IMR-90 (cell line): ENCODE data around the gene WDR46. TPM values are rescaled to one million over a fixed set of nuclear protein-coding genes. Genes with fewer than 3 reads are reported as not detected.

Experiments
- ATAC-seq: fragments of 200-7000 bp; cut with Tn5 transposase; 2 replicates; pipeline ENCODE4 v1.9.1; 2020; ENCODE audit warnings: low read depth, mild to moderate bottlenecking, moderate library complexity
- BruUV-seq: library from RNA; stranded (reverse); fragments of 400-500 nt; replicated peaks from 2 replicates; lab custom pipeline; 2021; lab: Mats Ljungman, UMichigan
- CTCF ChIA-PET: fragments of 300-600 bp; formaldehyde crosslinking; extraction: SDS; loops from one replicate; lab custom pipeline; 2021; ENCODE audit warnings: antibody characterized with exemption; lab: Yijun Ruan, JAX
- POLR2A ChIA-PET: fragments of 300-600 bp; sonication (Branson Sonifier 250); formaldehyde crosslinking; loops from one replicate; lab custom pipeline; 2022; ENCODE audit warnings: antibody characterized with exemption; ENCODE audit not compliant: unreplicated experiment; lab: Charles Lee
- DNase-seq: peaks from one replicate; pipeline ENCODE4 v3.0.0; 2013
- H2AFZ ChIP-seq: replicated peaks from 2 replicates; pipeline ENCODE3; 2013; ENCODE audit warnings: low read length, mild to moderate bottlenecking; ENCODE audit not compliant: poor library complexity
- H2AK5ac ChIP-seq: 2 replicates; pipeline ENCODE4 v1.6.1; 2013; ENCODE audit warnings: low read depth, low read length, inconsistent platforms
- H2AK9ac ChIP-seq: replicated peaks from 2 replicates; pipeline ENCODE3; 2013; ENCODE audit warnings: mild to moderate bottlenecking, low read depth, low read length, moderate library complexity; ENCODE audit not compliant: poor library complexity
- H2BK120ac ChIP-seq: 2 replicates; pipeline ENCODE4 v1.6.1; 2013; ENCODE audit warnings: low read depth, low read length, inconsistent platforms
- H2BK15ac ChIP-seq: 3 replicates; pipeline ENCODE4 v1.6.1; 2013; ENCODE audit warnings: low read depth, low read length, inconsistent platforms
- H2BK20ac ChIP-seq: 2 replicates; pipeline ENCODE4 v1.6.1; 2013; ENCODE audit warnings: low read depth, mild to moderate bottlenecking, inconsistent platforms, low read length, moderate library complexity
- H2BK5ac ChIP-seq: 2 replicates; pipeline ENCODE4 v1.6.1; 2013; ENCODE audit warnings: mild to moderate bottlenecking, low read depth, low read length, inconsistent platforms; ENCODE audit not compliant: poor library complexity, severe bottlenecking
- H3K14ac ChIP-seq: replicated peaks from 2 replicates; pipeline ENCODE4 v1.6.1; 2013; ENCODE audit warnings: low read depth, low read length, inconsistent platforms
- H3K18ac ChIP-seq: 2 replicates; pipeline ENCODE4 v1.6.1; 2013; ENCODE audit warnings: low read depth, low read length, control low read depth
- H3K23ac ChIP-seq: 2 replicates; pipeline ENCODE4 v1.6.1; 2013; ENCODE audit warnings: low read depth, low read length, inconsistent platforms
- H3K27ac ChIP-seq: 2 replicates; pipeline ENCODE4 v1.5.1; 2013; ENCODE audit warnings: mild to moderate bottlenecking, control low read depth, low read length; ENCODE audit not compliant: insufficient read depth
- H3K27me3 ChIP-seq: 2 replicates; pipeline ENCODE4 v1.6.1; 2013; ENCODE audit warnings: low read length; ENCODE audit not compliant: control insufficient read depth, insufficient read depth
- H3K36me3 ChIP-seq: 2 replicates; pipeline ENCODE4 v1.6.1; 2013; ENCODE audit warnings: low read length, mixed read lengths; ENCODE audit not compliant: control insufficient read depth, insufficient read depth
- H3K4ac ChIP-seq: 2 replicates; pipeline ENCODE4 v1.6.1; 2013; ENCODE audit warnings: low read depth, low read length, inconsistent platforms
- H3K4me1 ChIP-seq: 2 replicates; pipeline ENCODE4 v1.6.1; 2013; ENCODE audit warnings: low read length, mixed read lengths; ENCODE audit not compliant: control insufficient read depth, insufficient read depth
- H3K4me2 ChIP-seq: 2 replicates; pipeline ENCODE4 v1.6.1; 2013; ENCODE audit warnings: low read depth, mild to moderate bottlenecking, control low read depth, low read length, moderate library complexity
- H3K4me3 ChIP-seq: 2 replicates; pipeline ENCODE4 v1.5.1; 2013; ENCODE audit warnings: low read depth, mild to moderate bottlenecking, control low read depth, low read length, moderate library complexity; ENCODE audit not compliant: insufficient read depth
- H3K56ac ChIP-seq: 2 replicates; pipeline ENCODE4 v1.6.1; 2013; ENCODE audit warnings: low read length, inconsistent platforms; ENCODE audit not compliant: insufficient read depth; ENCODE audit errors: extremely low read depth
- H3K79me1 ChIP-seq, 2 experiments: 2 replicates each; pipeline ENCODE4 v1.6.1; 2013; ENCODE audit warnings: low read length in 2 of 2, inconsistent platforms in 1 of 2, low read depth in 1 of 2
- H3K9ac ChIP-seq: 2 replicates; pipeline ENCODE4 v1.6.1; 2013; ENCODE audit warnings: low read depth, low read length, control low read depth
- H3K9me1 ChIP-seq: 2 replicates; pipeline ENCODE4 v1.6.1; 2013; ENCODE audit warnings: low read length, inconsistent platforms; ENCODE audit not compliant: insufficient read depth
- H3K9me3 ChIP-seq: 2 replicates; pipeline ENCODE4 v1.6.1; 2013; ENCODE audit warnings: low read length; ENCODE audit not compliant: control insufficient read depth, insufficient read depth
- H4K20me1 ChIP-seq: 2 replicates; pipeline ENCODE4 v1.6.1; 2013; ENCODE audit warnings: low read length, inconsistent platforms; ENCODE audit not compliant: insufficient read depth
- H4K5ac ChIP-seq: 2 replicates; pipeline ENCODE4 v1.6.1; 2013; ENCODE audit warnings: mild to moderate bottlenecking, low read depth, low read length, control low read depth
- H4K8ac ChIP-seq, 2 experiments: 2 replicates each; pipeline ENCODE4 v1.6.1; 2013; ENCODE audit warnings: low read depth in 2 of 2, low read length in 2 of 2, control low read depth in 1 of 2, inconsistent platforms in 1 of 2
- H4K91ac ChIP-seq: 2 replicates; pipeline ENCODE4 v1.6.1; 2013; ENCODE audit warnings: low read depth, low read length, inconsistent platforms; ENCODE audit not compliant: insufficient read depth
- ELK1 ChIP-seq: fragments of 150-350 bp; IDR thresholded peaks from 2 replicates; pipeline ENCODE4 v1.6.1; 2016; ENCODE audit warnings: low read depth, mild to moderate bottlenecking, low read length, moderate library complexity, borderline replicate concordance
- WGBS, 2 experiments: methylation state at CpG; one replicate each; pipeline versions ENCODE4 v1.1.5 to v1.1.7; 2013; ENCODE audit warnings: missing lambda C conversion rate in 2 of 2; ENCODE audit not compliant: insufficient read length in 1 of 2; ENCODE audit errors: extremely low coverage in 2 of 2; 5-methylcytosine and 5-hydroxymethylcytosine counted together
- dilution Hi-C: fragments of 300-500 bp; cut with HindIII; formaldehyde crosslinking; loops from one replicate; pipeline ENCODE4 v1.14.3; 2018; ENCODE audit warnings: low sequenced_read_pairs; ENCODE audit not compliant: unreplicated experiment
- in situ Hi-C: fragments of 300-500 bp; cut with MboI; formaldehyde crosslinking; loops from 3 replicates; pipeline ENCODE4 v1.14.3; 2019; ENCODE audit warnings: low sequenced_read_pairs, inconsistent platforms, mixed read lengths
- intact Hi-C: fragments of 100-400 bp; cut with micrococcal nuclease; formaldehyde crosslinking; loops from 2 replicates; pipeline ENCODE4 v1.10.0; 2022
- polyA plus RNA-seq, 3 experiments: library from polyadenylated mRNA; depleted of rRNA; stranded (reverse); fragments of >200 nt; gene quantifications; 2 replicates each; pipeline ENCODE4 v1.2.3, GENCODE V29; 2012; ENCODE audit warnings: low replicate concordance in 1 of 3
- total RNA-seq: library from RNA; depleted of rRNA; stranded (reverse); fragments of >200 nt; gene quantifications from 2 replicates; pipeline ENCODE4 v1.2.3, GENCODE V29; 2012
- TF ChIP-seq, protein P1 (sequence below): conservative IDR thresholded peaks from 2 replicates; pipeline ENCODE4 v1.5.1; 2012; ENCODE audit warnings: mild to moderate bottlenecking, low read depth, low read length, improper control_type of control experiment

Gene WDR46
- total and polyA plus RNA-seq, 2 of the 4 experiments (the other 2 are of a cell fraction), result 73.8 to 81.6 TPM

DNA sequence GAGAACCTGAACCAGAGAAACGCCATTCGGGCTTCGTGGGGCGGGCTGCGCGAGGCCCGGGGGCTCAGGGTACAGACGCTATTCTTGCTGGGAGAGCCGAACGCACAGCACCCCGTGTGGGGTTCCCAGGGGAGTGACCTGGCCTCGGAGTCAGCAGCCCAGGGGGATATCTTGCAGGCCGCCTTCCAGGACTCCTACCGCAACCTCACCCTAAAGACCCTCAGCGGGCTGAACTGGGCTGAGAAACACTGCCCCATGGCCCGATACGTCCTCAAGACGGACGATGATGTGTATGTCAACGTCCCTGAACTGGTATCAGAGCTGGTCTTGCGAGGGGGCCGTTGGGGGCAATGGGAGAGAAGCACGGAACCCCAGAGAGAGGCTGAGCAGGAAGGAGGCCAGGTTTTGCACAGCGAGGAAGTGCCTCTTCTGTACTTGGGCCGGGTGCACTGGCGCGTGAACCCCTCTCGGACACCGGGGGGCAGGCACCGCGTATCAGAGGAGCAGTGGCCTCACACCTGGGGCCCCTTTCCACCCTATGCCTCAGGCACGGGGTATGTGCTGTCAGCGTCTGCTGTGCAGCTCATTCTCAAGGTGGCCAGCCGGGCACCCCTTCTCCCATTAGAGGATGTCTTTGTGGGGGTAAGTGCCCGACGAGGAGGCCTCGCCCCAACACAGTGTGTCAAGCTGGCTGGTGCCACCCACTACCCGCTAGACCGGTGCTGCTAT is 11.2 kb downstream of the WDR46 start:
- POLR2A ChIA-PET, result interaction anchor here (1.8 kb wide), 1 partner anchor 11 kb away, joined by 10 read pairs; the partner anchor contains the start of genes PFDN6 and WDR46
- Histone ChIP-seq H3K4me2 (peak overlapping the region; percentile 64; the same call in 1 of the 2 replicates), H2AK9ac (peak overlapping the region; percentile 94), H3K4me1 (peaks cover 14% of the 10 kb centered on the region), H3K23ac (no peak overlapping the region), H2BK120ac (no peak overlapping the region), H3K18ac (no peak overlapping the region), H2BK15ac (no peak overlapping the region), H4K91ac (peak overlapping the region; percentile 49), H4K5ac (peak overlapping the region; percentile 72), H4K8ac (peak overlapping the region; percentile 27 to 52; a peak in 3 of 4 replicates), H3K56ac (no peak overlapping the region), H3K36me3 (peaks cover 67% of the 10 kb centered on the region), H3K4me3 (peak overlapping the region; percentile 46), H3K79me1 (peaks cover 21 to 52% of the 10 kb centered on the region in 2 experiments), H3K14ac (no peak overlapping the region), H2BK20ac (no peak overlapping the region), H3K9me3 (no peaks in the 10 kb centered on the region), H3K9ac (no peak overlapping the region), H3K4ac (peak overlapping the region; percentile 35), H2AK5ac (peak overlapping the region; percentile 51; the same call in 1 of the 2 replicates), H2AFZ (peak overlapping the region; percentile 80), H2BK5ac (no peak overlapping the region), H3K27me3 (no peaks in the 10 kb centered on the region), H3K27ac (peak overlapping the region; percentile 4; the same call in 1 of the 2 replicates), H4K20me1 (peaks cover 71% of the 10 kb centered on the region), H3K9me1 (peaks cover 9% of the 10 kb centered on the region)
- in situ Hi-C loops (no loop called here), dilution Hi-C loops (no loop called here), intact Hi-C loops (no loop called here)
- TF ChIP-seq ELK1, result no peak
- TF ChIP-seq, protein P1, sequence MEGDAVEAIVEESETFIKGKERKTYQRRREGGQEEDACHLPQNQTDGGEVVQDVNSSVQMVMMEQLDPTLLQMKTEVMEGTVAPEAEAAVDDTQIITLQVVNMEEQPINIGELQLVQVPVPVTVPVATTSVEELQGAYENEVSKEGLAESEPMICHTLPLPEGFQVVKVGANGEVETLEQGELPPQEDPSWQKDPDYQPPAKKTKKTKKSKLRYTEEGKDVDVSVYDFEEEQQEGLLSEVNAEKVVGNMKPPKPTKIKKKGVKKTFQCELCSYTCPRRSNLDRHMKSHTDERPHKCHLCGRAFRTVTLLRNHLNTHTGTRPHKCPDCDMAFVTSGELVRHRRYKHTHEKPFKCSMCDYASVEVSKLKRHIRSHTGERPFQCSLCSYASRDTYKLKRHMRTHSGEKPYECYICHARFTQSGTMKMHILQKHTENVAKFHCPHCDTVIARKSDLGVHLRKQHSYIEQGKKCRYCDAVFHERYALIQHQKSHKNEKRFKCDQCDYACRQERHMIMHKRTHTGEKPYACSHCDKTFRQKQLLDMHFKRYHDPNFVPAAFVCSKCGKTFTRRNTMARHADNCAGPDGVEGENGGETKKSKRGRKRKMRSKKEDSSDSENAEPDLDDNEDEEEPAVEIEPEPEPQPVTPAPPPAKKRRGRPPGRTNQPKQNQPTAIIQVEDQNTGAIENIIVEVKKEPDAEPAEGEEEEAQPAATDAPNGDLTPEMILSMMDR, result 0 out of 2 replicates have a peak, but pooled peaks have one; percentile 11
- 76% methylated on average over 11 of the region's 39 CpGs; no CpG with 5 or more reads in 1 of the 2 experiments for WGBS, 2 experiments
- no TSS peak for BruUV-seq
- no peak for DNase-seq
- peak; percentile 1; the same call in 1 of the 2 replicates for ATAC-seq
- CTCF ChIA-PET, result interaction anchor here (1.8 kb wide), 1 partner anchor 19 kb away, joined by 5 read pairs; no protein-coding TSS in a partner anchor
